Measurements from ENCODE around the gene MACROH2A2. TPM values are rescaled to one million over a fixed set of nuclear protein-coding genes. Genes with fewer than 3 reads are reported as not detected.

Gene MACROH2A2
- total and polyA plus RNA-seq, 2 of the 8 experiments (the other 6 are each of a cell fraction or from before 2014, with no cell fraction given) = 7.9 to 9.3 TPM

GRCh38 chr10:70148516-70148915 lies 95.9 kb downstream of the MACROH2A2 start:
- Histone ChIP-seq H3K9me3 (ENCODE audit: insufficient read depth in 2 of 2, low read depth in 1 of 2, low read length in 1 of 2) (no peaks in the 10 kb centered on the region), H3K56ac (replicated peaks; ENCODE audit: insufficient read length, low read depth, low read length) (no peak overlapping the region), H3K79me1 (ENCODE audit: low read depth, low read length) (peaks cover 3% of the 10 kb centered on the region; the same call in 1 of the 2 replicates), H4K5ac (ENCODE audit: insufficient read length, low read depth, low read length) (no peak overlapping the region), H4K8ac (ENCODE audit: extremely low read depth, insufficient read depth, low read length) (no peak overlapping the region), H2BK20ac (ENCODE audit: low read length) (no peak overlapping the region), H3K23me2 (ENCODE audit: low read depth, low read length) (peaks cover 12% of the 10 kb centered on the region), H3K14ac (ENCODE audit: insufficient read length) (no peak overlapping the region), H2BK15ac (ENCODE audit: low read length) (no peak overlapping the region), H3K23ac (ENCODE audit: insufficient read length) (no peak overlapping the region), H3K18ac (ENCODE audit: extremely low read depth, low read length) (no peak overlapping the region), H2AFZ (ENCODE audit: low read length) (no peak overlapping the region), H3K36me3 (ENCODE audit: control insufficient read depth in 2 of 4, insufficient read depth in 4 of 4, low read length in 3 of 4) (peaks cover 11 to 33% (median 17%) of the 10 kb centered on the region in 4 experiments; a peak in 7 of 8 replicates), H3K4me1 (replicated peaks in 1 of 4; ENCODE audit: control insufficient read depth in 3 of 4, insufficient read depth in 4 of 4, low read length in 3 of 4) (peaks cover 3 to 9% (median 6%) of the 10 kb centered on the region in 4 experiments; a peak in 3 of 7 replicates), H4K20me1 (replicated peaks in 1 of 2; ENCODE audit: control insufficient read depth in 1 of 2, insufficient read depth in 2 of 2, low read length in 2 of 2) (peaks cover under 1 to 5% of the 10 kb centered on the region in 2 experiments), H3K9ac (replicated peaks in 1 of 4; ENCODE audit: extremely low read depth in 1 of 4, low read depth in 3 of 4, low read length in 3 of 4) (no peak overlapping the region), H3K4me2 (ENCODE audit: insufficient read depth in 1 of 2, low read depth in 2 of 2, low read length in 2 of 2) (no peak overlapping the region), H3K27ac (ENCODE audit: low read depth, low read length) (no peak overlapping the region), H2BK12ac (ENCODE audit: low read depth, low read length) (no peak overlapping the region), H3K79me2 (ENCODE audit: control insufficient read depth in 1 of 2, insufficient read depth in 2 of 2, low read length in 2 of 2) (no peaks in the 10 kb centered on the region; a peak in 1 of 4 replicates), H3K27me3 (replicated peaks in 1 of 4; ENCODE audit: control insufficient read depth in 3 of 4, extremely low read depth in 1 of 4, insufficient read depth in 3 of 4, low read length in 3 of 4) (peaks cover 0 to 8% (median 4%) of the 10 kb centered on the region in 4 experiments; a peak in 3 of 7 replicates), H3K4me3 (ENCODE audit: extremely low read depth in 1 of 4, insufficient read depth in 2 of 4, low read depth in 3 of 4, low read length in 4 of 4) (no peak overlapping the region), H2AK5ac (ENCODE audit: low read depth, low read length) (no peak overlapping the region), H2BK5ac (ENCODE audit: low read depth, low read length) (no peak overlapping the region), H4K91ac (replicated peaks; ENCODE audit: insufficient read length, low read length) (no peak overlapping the region), H2BK120ac (replicated peaks; ENCODE audit: low read depth, low read length) (no peak overlapping the region), H3K4ac (replicated peaks; ENCODE audit: insufficient read length, low read depth, low read length) (no peak overlapping the region)
- FAIRE-seq = no peak
- no peak for DNase-seq (ENCODE audit: low read depth in 1 of 2, low spot score in 2 of 2)
- WGBS, 2 experiments (ENCODE audit: extremely low coverage in 1 of 2, insufficient coverage in 1 of 2, insufficient read length in 1 of 2, insufficient replicate concordance in 2 of 2, low coverage in 1 of 2, low lambda C conversion rate in 2 of 2, missing lambda C conversion rate in 1 of 2) = 85% methylated on average over 5 of the region's 5 CpGs; no CpG with 5 or more reads in 1 of the 2 experiments
- ChIA-PET POLR2A (ENCODE audit: partially characterized antibody) (interaction anchor here (1.1 to 1.5 kb wide), 2 partner anchors 22 to 51 kb away, joined by 3 to 4 read pairs; partner anchors contain the start of gene SAR1A), CTCF (ENCODE audit: partially characterized antibody) (no interaction called here)
- no peak for TF ChIP-seq HDAC6 (IDR thresholded peaks at IDR 0.05; ENCODE audit: low read depth, low read length)
